Esophagus (tissue), 2 donors: ENCODE data around the gene FAM83F. TPM values are rescaled to one million over a fixed set of nuclear protein-coding genes. Genes with fewer than 3 reads are reported as not detected.

Experiments
- H3K27ac ChIP-seq, 2 donors: one replicate each; pipeline ENCODE4 v1.5.1; 2013; ENCODE audit warnings: low read depth in 2 of 2, mild to moderate bottlenecking in 2 of 2, inconsistent platforms in 1 of 2, low read length in 1 of 2, moderate library complexity in 1 of 2
- H3K27me3 ChIP-seq, 2 donors: one replicate each; pipeline ENCODE4 v1.6.1; 2013; ENCODE audit warnings: low read length in 2 of 2, control low read depth in 1 of 2, mild to moderate bottlenecking in 1 of 2; ENCODE audit not compliant: insufficient read depth in 2 of 2, control insufficient read depth in 1 of 2
- H3K36me3 ChIP-seq, 2 donors: one replicate each; pipeline ENCODE4 v1.6.1; 2013; ENCODE audit warnings: low read length in 1 of 2; ENCODE audit not compliant: control insufficient read depth in 2 of 2, insufficient read depth in 2 of 2
- H3K4me1 ChIP-seq, 2 donors: one replicate each; pipeline ENCODE4 v1.6.1; 2013; ENCODE audit warnings: low read length in 1 of 2; ENCODE audit not compliant: control insufficient read depth in 2 of 2, insufficient read depth in 2 of 2
- H3K4me3 ChIP-seq, 2 donors: one replicate each; pipeline ENCODE4 v1.5.1; 2013; ENCODE audit warnings: low read length in 2 of 2, mild to moderate bottlenecking in 2 of 2, low read depth in 1 of 2, moderate library complexity in 1 of 2
- H3K9me3 ChIP-seq, 2 donors: one replicate each; pipeline ENCODE4 v1.6.1; 2013; ENCODE audit warnings: mild to moderate bottlenecking in 2 of 2, low read depth in 1 of 2, low read length in 1 of 2, moderate library complexity in 1 of 2; ENCODE audit not compliant: control insufficient read depth in 2 of 2, insufficient read depth in 1 of 2
- WGBS, 2 donors: extraction: QIAGEN DNeasy Blood & Tissue Kit; methylation state at CpG; one replicate each; pipeline ENCODE4 v1.1.7; 2013; 5-methylcytosine and 5-hydroxymethylcytosine counted together
- polyA plus RNA-seq, 2 donors: library from polyadenylated mRNA; stranded (reverse); fragments of 200-250 nt; gene quantifications; one replicate each; pipeline ENCODE4 v1.2.3, GENCODE V29; 2013
- donor health status: healthy with polysubstance abuse.
- donor health status: Bipolar disorder and iron deficiency.

Gene FAM83F
- polyA plus RNA-seq, 2 donors = 8.6 to 12.9 TPM

- no peaks in the 10 kb centered on the region for H3K36me3 ChIP-seq
- H3K27ac ChIP-seq = no peak overlapping the region
- WGBS, 2 donors = 78 to 88% methylated on average over 5 of the region's 5 CpGs
- no peak overlapping the region for H3K4me3 ChIP-seq
- H3K27me3 ChIP-seq = no peaks in the 10 kb centered on the region
- H3K9me3 ChIP-seq = no peaks in the 10 kb centered on the region
- H3K4me1 ChIP-seq = peaks cover 2 to 4% of the 10 kb centered on the region in 2 donors
Measured at GRCh38 chr22:39979458-39979857, 15.3 kb upstream of the FAM83F start.

GRCh38 chr22:39980596-39980995 lies 14.2 kb upstream of the FAM83F start:
- H3K4me1 ChIP-seq = peaks cover 8 to 9% of the 10 kb centered on the region in 2 donors
- H3K9me3 ChIP-seq = no peaks in the 10 kb centered on the region
- no peak overlapping the region for H3K27ac ChIP-seq
- H3K27me3 ChIP-seq = no peaks in the 10 kb centered on the region
- no peaks in the 10 kb centered on the region for H3K36me3 ChIP-seq
- no peak overlapping the region for H3K4me3 ChIP-seq
- 81% methylated on average over 6 of the region's 6 CpGs for whole genome bisulfite sequencing, 2 donors

GRCh38 chr22:39983346-39983745 lies 11.4 kb upstream of the FAM83F start:
- WGBS, 2 donors = 88 to 95% methylated on average over 4 of the region's 4 CpGs
- Histone ChIP-seq H3K27ac (no peak overlapping the region), H3K27me3 (no peaks in the 10 kb centered on the region), H3K9me3 (no peaks in the 10 kb centered on the region), H3K36me3 (no peaks in the 10 kb centered on the region), H3K4me1 (peaks cover 8 to 9% of the 10 kb centered on the region in 2 donors), H3K4me3 (no peak overlapping the region)

GRCh38 chr22:39984006-39984405 lies 10.7 kb upstream of the FAM83F start:
- H3K27ac ChIP-seq = peak overlapping the region; percentile 52 to 58

GRCh38 chr22:39984746-39985145 lies 10.0 kb upstream of the FAM83F start:
- 50 to 63% methylated on average over 2 of the region's 2 CpGs for WGBS, 2 donors
- Histone ChIP-seq H3K36me3 (no peaks in the 10 kb centered on the region), H3K4me3 (no peak overlapping the region), H3K9me3 (no peaks in the 10 kb centered on the region), H3K27me3 (no peaks in the 10 kb centered on the region), H3K4me1 (peaks cover 8 to 9% of the 10 kb centered on the region in 2 donors), H3K27ac (peak overlapping the region; percentile 87 to 94)

More at GRCh38 chr22:39984006-39984405, 10.7 kb upstream of the FAM83F start:
- H3K27me3 ChIP-seq = no peaks in the 10 kb centered on the region
- H3K36me3 ChIP-seq = no peaks in the 10 kb centered on the region
- H3K4me3 ChIP-seq = no peak overlapping the region
- H3K4me1 ChIP-seq = peaks cover 8 to 9% of the 10 kb centered on the region in 2 donors
- H3K9me3 ChIP-seq = no peaks in the 10 kb centered on the region
- WGBS, 2 donors = 36 to 44% methylated on average over 2 of the region's 2 CpGs

GRCh38 chr22:39985383-39986035 lies 9.2 kb upstream of the FAM83F start:
- Histone ChIP-seq H3K36me3 (no peaks in the 10 kb centered on the region), H3K27ac (peak overlapping the region; percentile 87 to 94), H3K4me1 (peaks cover 8 to 9% of the 10 kb centered on the region in 2 donors), H3K9me3 (no peaks in the 10 kb centered on the region), H3K27me3 (no peaks in the 10 kb centered on the region), H3K4me3 (no peak overlapping the region)
- 49 to 51% methylated on average over 7 of the region's 7 CpGs for WGBS, 2 donors

GRCh38 chr22:39988386-39989114 lies 6.2 kb upstream of the FAM83F start:
- Histone ChIP-seq H3K27ac (no peak overlapping the region), H3K9me3 (no peaks in the 10 kb centered on the region), H3K4me1 (peaks cover 4 to 7% of the 10 kb centered on the region in 2 donors), H3K4me3 (no peak overlapping the region), H3K36me3 (no peaks in the 10 kb centered on the region), H3K27me3 (no peaks in the 10 kb centered on the region)
- WGBS, 2 donors = 68 to 80% methylated on average over 10 of the region's 10 CpGs

GRCh38 chr22:39989633-39990032 lies 5.1 kb upstream of the FAM83F start:
- peaks cover 7 to 9% of the 10 kb centered on the region in 2 donors for H3K4me1 ChIP-seq
- H3K4me3 ChIP-seq = no peak overlapping the region
- no peaks in the 10 kb centered on the region for H3K36me3 ChIP-seq
- WGBS, 2 donors = 87 to 88% methylated on average over 7 of the region's 7 CpGs
- H3K27me3 ChIP-seq = peaks cover 0 to 2% of the 10 kb centered on the region in 2 donors
- no peaks in the 10 kb centered on the region for H3K9me3 ChIP-seq
- H3K27ac ChIP-seq = no peak overlapping the region

- no peak overlapping the region for H3K4me3 ChIP-seq
- H3K9me3 ChIP-seq = no peaks in the 10 kb centered on the region
- H3K27ac ChIP-seq = no peak overlapping the region
- WGBS, 2 donors = 79 to 92% methylated on average over 3 of the region's 3 CpGs
- no peaks in the 10 kb centered on the region for H3K36me3 ChIP-seq
- H3K27me3 ChIP-seq = peaks cover 0 to 2% of the 10 kb centered on the region in 2 donors
- peaks cover 0 to 4% of the 10 kb centered on the region in 2 donors for H3K4me1 ChIP-seq
Measured at GRCh38 chr22:39990686-39991085, 4.1 kb upstream of the FAM83F start.
